HG02798 (cell line): ENCODE results near the gene GASK1A.

ENCODE experiments used
- ATAC-seq: cut with Tn5 transposase; IDR thresholded peaks from one replicate; pipeline ENCODE4 v1.9.1; 2021; ENCODE audit warnings: mild to moderate bottlenecking; ENCODE audit not compliant: unreplicated experiment, poor library complexity

GASK1A gene

GRCh38 chr3:42980909-42981308, 1.8 kb downstream of the GASK1A start:
- ATAC-seq: no peak

DNA sequence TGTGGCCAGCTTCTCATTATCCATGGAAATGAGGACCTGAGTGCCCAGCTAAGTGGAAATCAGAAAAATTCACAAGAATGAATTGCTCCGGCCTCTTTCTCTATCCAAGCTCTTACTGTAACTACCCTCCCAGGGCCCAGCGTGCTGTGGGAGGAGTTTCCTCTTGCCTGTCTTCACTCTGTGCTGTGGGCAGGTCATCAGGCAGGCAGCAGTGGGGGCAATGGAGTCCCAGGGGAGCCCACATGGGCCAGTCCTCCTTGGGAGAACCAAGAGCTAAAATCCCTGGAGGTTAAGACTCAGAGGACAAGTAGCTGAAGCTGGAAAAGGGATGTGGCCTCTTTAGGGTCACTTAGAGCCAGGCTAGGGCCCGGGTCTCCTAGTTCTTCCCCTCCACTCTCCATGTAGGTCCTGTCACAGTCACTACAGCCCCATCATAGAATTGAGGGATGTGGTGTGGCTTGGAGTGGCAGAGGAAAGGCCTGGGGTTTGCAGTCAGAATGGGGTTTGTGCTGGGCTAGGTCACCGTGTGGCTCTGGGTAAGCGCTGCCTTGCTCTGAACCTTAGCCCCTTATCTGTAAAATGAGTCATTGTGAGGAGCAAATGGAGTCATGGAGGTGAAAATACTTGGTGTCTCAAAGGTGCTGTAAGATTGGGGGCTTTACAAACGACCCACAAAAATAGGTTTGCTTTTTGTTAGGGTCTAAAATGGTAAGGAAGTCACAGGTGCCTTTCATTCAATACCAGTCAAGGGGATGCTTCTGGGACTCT, 3.7 kb downstream of the GASK1A start:
- ATAC-seq: no peak

GRCh38 chr3:42983927-42984326, 4.8 kb downstream of the GASK1A start:
- no peak for ATAC-seq

- ATAC-seq: no peak
Measured at GRCh38 chr3:42984701-42985100, 5.6 kb downstream of the GASK1A start.

DNA sequence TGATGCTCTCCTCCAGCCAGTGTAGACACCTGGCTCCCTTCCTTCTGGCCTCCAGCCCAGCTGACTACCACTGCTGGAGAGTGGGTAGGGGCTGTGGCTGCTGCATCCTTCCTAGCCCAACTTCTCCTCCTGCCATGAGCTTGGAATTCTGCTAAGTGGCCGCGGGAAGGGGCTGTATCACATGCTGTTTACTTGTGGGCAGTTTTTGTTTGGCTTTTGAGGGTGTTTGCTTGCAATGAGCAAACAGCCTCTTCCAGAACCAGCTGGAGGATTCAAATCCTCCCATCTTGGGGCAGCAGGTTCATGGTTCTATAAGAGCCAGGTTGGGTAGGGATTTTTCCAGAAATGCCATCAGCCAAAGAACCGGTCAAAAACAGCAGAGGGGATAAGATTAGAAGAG, 9.0 kb downstream of the GASK1A start:
- ATAC-seq: no peak

DNA sequence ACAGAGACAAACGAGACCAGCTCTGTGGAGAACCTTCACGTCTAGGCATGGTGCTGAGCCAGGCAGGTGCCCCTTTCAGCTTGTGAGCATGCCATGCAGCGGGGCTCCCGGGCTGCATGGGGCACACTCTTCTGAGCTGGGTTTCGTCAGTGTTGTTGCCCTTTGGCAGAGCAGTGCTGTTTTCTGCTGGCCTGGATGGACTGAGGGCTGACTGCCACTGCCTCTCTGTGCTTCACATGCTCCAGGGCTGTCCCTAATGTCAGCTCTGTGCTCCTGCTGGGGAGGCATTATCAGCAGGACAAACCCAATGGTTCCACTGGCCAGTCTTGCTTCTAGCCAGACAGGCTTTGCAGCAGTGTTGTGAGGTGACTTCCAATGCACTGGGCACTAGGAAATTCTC, 9.5 kb downstream of the GASK1A start:
- no peak for ATAC-seq

- no peak for ATAC-seq
Measured at GRCh38 chr3:42991341-42992315, 12.5 kb downstream of the GASK1A start.

- no peak for ATAC-seq
Measured at GRCh38 chr3:42994595-42994994, 15.5 kb downstream of the GASK1A start.

- no peak for ATAC-seq
Measured at GRCh38 chr3:42996021-42996420, 16.9 kb downstream of the GASK1A start.

- ATAC-seq: no peak
Measured at GRCh38 chr3:42996633-42997075, 17.5 kb downstream of the GASK1A start.

DNA sequence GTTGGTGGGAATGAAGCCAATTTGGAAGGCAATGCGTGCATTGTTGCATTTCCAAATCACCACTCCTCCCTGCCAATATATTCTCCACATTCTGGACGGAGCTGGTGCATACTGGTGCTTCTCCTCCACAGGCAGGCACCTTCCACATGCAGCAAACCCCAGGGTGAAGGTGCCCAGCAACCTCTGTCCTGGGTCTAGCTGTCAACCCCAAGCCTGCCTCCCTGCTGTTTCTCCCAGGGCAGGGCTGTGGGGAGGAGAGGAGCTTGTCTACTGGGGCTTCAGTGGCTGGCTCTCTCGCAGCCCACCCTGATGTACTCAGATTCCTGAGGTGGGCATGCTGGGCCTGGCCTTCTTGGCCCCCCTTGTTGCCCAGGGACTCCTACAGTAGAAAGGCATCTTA, 20.1 kb downstream of the GASK1A start:
- no peak for ATAC-seq

- ATAC-seq: no peak
Measured at GRCh38 chr3:42999632-43000031, 20.5 kb downstream of the GASK1A start.

GRCh38 chr3:43000387-43000786, 21.3 kb downstream of the GASK1A start:
- no peak for ATAC-seq

- no peak for ATAC-seq
Measured at GRCh38 chr3:43001094-43001553, 22.0 kb downstream of the GASK1A start.

DNA sequence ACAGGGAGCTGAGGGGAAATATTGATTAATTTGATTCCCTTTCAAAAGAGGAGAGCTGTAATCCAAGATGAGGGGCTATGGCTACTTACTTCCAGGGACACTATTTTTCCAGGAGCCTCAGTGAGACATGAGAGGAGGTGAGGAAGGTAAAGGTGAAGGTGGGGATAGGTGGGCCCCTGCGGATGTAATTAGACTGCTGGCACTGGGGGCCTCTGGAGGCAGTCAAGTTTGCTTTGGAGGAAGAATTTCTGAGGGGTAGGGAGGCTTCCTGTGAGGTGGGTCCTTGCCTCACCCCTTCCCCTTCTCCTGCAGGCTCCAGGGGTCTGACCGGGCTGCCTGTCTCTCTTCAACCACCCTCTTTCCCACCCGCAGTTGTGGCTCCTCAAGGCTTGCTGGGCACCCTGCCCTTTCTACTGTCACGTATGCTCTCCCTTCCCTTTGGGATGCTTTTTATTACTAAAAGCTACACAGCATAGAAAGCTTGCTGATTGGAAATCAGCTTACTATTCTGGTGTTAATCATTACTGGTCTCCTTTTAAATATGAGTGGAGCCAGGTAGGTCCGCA, 22.5 kb downstream of the GASK1A start:
- no peak for ATAC-seq

GRCh38 chr3:43004282-43004681, 25.2 kb downstream of the GASK1A start:
- ATAC-seq: no peak

- ATAC-seq: no peak
Measured at GRCh38 chr3:43005253-43005652, 26.1 kb downstream of the GASK1A start.

GRCh38 chr3:43005981-43006380, 26.9 kb downstream of the GASK1A start:
- no peak for ATAC-seq

DNA sequence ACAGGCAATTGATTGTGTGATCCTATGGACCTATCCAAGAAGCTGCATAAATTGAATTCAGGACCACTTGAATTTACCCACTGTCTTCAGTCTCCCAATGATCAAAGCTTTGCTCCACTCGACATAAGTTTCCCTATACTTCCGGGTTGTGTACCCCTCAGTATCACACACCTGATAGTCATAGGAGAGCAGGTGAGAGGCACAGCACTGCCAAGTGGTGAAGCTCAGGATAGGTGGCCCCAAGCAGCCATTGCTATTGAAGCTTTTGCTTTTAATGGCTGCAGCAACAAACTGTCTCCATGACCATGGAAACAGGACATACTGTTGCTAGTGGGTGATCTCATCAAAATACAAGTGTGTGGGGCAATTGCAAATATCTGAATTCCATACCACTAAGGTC, 27.7 kb downstream of the GASK1A start:
- no peak for ATAC-seq

- ATAC-seq: no peak
Measured at GRCh38 chr3:43009547-43009946, 30.4 kb downstream of the GASK1A start.

DNA sequence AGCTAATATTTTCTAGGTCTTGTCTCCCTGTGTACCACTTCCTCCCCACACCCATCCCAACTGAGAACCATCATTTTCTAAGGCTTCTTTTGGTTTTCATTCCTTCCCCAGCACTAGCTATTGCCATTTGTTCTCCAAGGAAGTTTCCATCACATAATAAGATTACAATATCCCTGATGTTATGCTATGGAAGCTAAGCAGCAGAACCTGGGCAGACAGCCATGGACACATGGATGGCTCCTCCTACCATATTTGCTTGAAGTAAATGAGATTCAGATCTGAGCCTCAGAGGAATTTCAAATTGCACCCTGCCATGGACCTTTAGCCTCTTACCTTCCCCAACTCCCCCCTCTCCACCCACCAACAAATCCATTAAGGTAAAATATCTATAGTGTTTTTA, 31.5 kb downstream of the GASK1A start:
- no peak for ATAC-seq
